Caco-2 (cell line): ENCODE results near the gene PPRC1. TPM values are rescaled to one million over a fixed set of nuclear protein-coding genes. Genes with fewer than 3 reads are reported as not detected.

Experiments
- BruUV-seq: library from RNA; stranded (reverse); fragments of 400-500 nt; replicated peaks from 2 replicates; lab custom pipeline; 2021; lab: Mats Ljungman, UMichigan
- CTCF ChIA-PET: fragments of 300-600 bp; sonication (Branson Sonifier 250); formaldehyde crosslinking; loops from one replicate; lab custom pipeline; 2022; ENCODE audit warnings: antibody characterized with exemption; lab: Charles Lee
- POLR2A ChIA-PET: fragments of 300-600 bp; sonication (Branson Sonifier 250); formaldehyde crosslinking; loops from one replicate; lab custom pipeline; 2022; ENCODE audit warnings: antibody characterized with exemption; lab: Charles Lee
- DNase-seq, 2 experiments: peaks; one replicate each; pipeline versions ENCODE4 v3.0.0 to v3.0.0-alpha.2; 2020 to 2022
- H3K27me3 ChIP-seq: replicated peaks from 2 replicates; pipeline ENCODE4 v1.6.0; 2011; ENCODE audit warnings: low read length; ENCODE audit not compliant: control insufficient read depth, insufficient read depth
- H3K36me3 ChIP-seq: 2 replicates; pipeline ENCODE4 v1.5.1; 2011; ENCODE audit warnings: low read length; ENCODE audit not compliant: control insufficient read depth, insufficient read depth
- H3K4me1 ChIP-seq: fragments of 250-450 bp; sonication (Bioruptor Pico); 2 replicates; pipeline ENCODE4 v1.5.1; 2020; ENCODE audit warnings: mild to moderate bottlenecking
- H3K4me3 ChIP-seq: 2 replicates; pipeline ENCODE4 v1.5.1; 2011; ENCODE audit warnings: low read depth, mild to moderate bottlenecking, control low read depth, low read length
- H3K9me3 ChIP-seq: fragments of 250-450 bp; sonication (Bioruptor Pico); 2 replicates; pipeline ENCODE4 v1.5.1; 2020; ENCODE audit warnings: mild to moderate bottlenecking, moderate library complexity
- H3K27ac Mint-ChIP-seq: one replicate; pipeline ENCODE4 v1.8.0; 2022; ENCODE audit warnings: mixed read lengths; ENCODE audit not compliant: unreplicated experiment
- H3K27me3 Mint-ChIP-seq: one replicate; pipeline ENCODE4 v1.8.0; 2022; ENCODE audit warnings: mixed read lengths; ENCODE audit not compliant: insufficient read depth, unreplicated experiment
- H3K36me3 Mint-ChIP-seq: one replicate; pipeline ENCODE4 v1.8.0; 2022; ENCODE audit warnings: mild to moderate bottlenecking, mixed read lengths; ENCODE audit not compliant: insufficient read depth, unreplicated experiment
- H3K4me1 Mint-ChIP-seq: one replicate; pipeline ENCODE4 v1.8.0; 2022; ENCODE audit warnings: low read depth, mixed read lengths; ENCODE audit not compliant: unreplicated experiment
- H3K4me3 Mint-ChIP-seq: one replicate; pipeline ENCODE4 v1.8.0; 2022; ENCODE audit warnings: mild to moderate bottlenecking, moderate library complexity, mixed read lengths; ENCODE audit not compliant: unreplicated experiment
- H3K9me3 Mint-ChIP-seq: one replicate; pipeline ENCODE4 v1.8.0; 2022; ENCODE audit warnings: mixed read lengths; ENCODE audit not compliant: unreplicated experiment
- CTCF ChIP-seq, 2 experiments: fragments of 200-600 bp in 1 of 2; IDR thresholded peaks; 1 replicate in 1 of 2; 2 replicates in 1 of 2; pipeline versions ENCODE4 v1.5.1 to v1.8.0; 2011 to 2022; ENCODE audit warnings: antibody characterized with exemption in 1 of 2, control low read depth in 1 of 2, inconsistent platforms in 1 of 2, low read depth in 1 of 2, low read length in 1 of 2, mild to moderate bottlenecking in 1 of 2, moderate library complexity in 1 of 2; ENCODE audit not compliant: insufficient read depth in 1 of 2, severe bottlenecking in 1 of 2, unreplicated experiment in 1 of 2
- intact Hi-C: fragments of 100-400 bp; cut with micrococcal nuclease; formaldehyde crosslinking; loops from one replicate; pipeline ENCODE4 v1.10.0; 2022; ENCODE audit not compliant: unreplicated experiment
- total RNA-seq: library from RNA; stranded (reverse); gene quantifications from 2 replicates; pipeline ENCODE4 v1.2.3, GENCODE V29; 2022

PPRC1 gene
- total RNA-seq, 1 experiment from 2014 or later = 66.6 TPM

GRCh38 chr10:102140913-102141540, 8.2 kb downstream of the PPRC1 start:
- Mint-ChIP-seq H3K9me3 (no peaks in the 10 kb centered on the region), H3K4me1 (peaks cover 5% of the 10 kb centered on the region), H3K27ac (no peak overlapping the region), H3K4me3 (no peak overlapping the region), H3K27me3 (no peaks in the 10 kb centered on the region), H3K36me3 (peaks cover 88% of the 10 kb centered on the region)
- H3K36me3 ChIP-seq = peaks cover 13% of the 10 kb centered on the region
- no peaks in the 10 kb centered on the region for H3K27me3 ChIP-seq
- no peaks in the 10 kb centered on the region for H3K4me1 ChIP-seq
- no TSS peak for BruUV-seq
- no peaks in the 10 kb centered on the region for H3K9me3 ChIP-seq
- intact Hi-C loops = no loop called here
- no peak for DNase-seq
- ChIA-PET CTCF (no interaction called here), POLR2A (no interaction called here)
- TF ChIP-seq CTCF (IDR thresholded peaks at IDR 0.05; ENCODE audit: insufficient read depth in 1 of 2, low read depth in 1 of 2, low read length in 1 of 2, severe bottlenecking in 1 of 2, unreplicated experiment in 1 of 2) = no peak
- no peak overlapping the region for H3K4me3 ChIP-seq

GRCh38 chr10:102141583-102142107, 8.8 kb downstream of the PPRC1 start:
- Histone ChIP-seq H3K36me3 (peaks cover 17% of the 10 kb centered on the region), H3K4me3 (no peak overlapping the region), H3K9me3 (no peaks in the 10 kb centered on the region), H3K27me3 (no peaks in the 10 kb centered on the region), H3K4me1 (no peaks in the 10 kb centered on the region)
- intact Hi-C loops = no loop called here
- DNase-seq = no peak
- H3K4me3 Mint-ChIP-seq = no peak overlapping the region
- H3K27ac Mint-ChIP-seq = no peak overlapping the region
- no peaks in the 10 kb centered on the region for H3K27me3 Mint-ChIP-seq
- ChIA-PET POLR2A (no interaction called here), CTCF (no interaction called here)
- H3K4me1 Mint-ChIP-seq = peaks cover 10% of the 10 kb centered on the region
- no peaks in the 10 kb centered on the region for H3K9me3 Mint-ChIP-seq
- no TSS peak for BruUV-seq
- H3K36me3 Mint-ChIP-seq = peaks cover 89% of the 10 kb centered on the region
- no peak for TF ChIP-seq CTCF (IDR thresholded peaks at IDR 0.05; ENCODE audit: insufficient read depth in 1 of 2, low read depth in 1 of 2, low read length in 1 of 2, severe bottlenecking in 1 of 2, unreplicated experiment in 1 of 2)

- no peak for TF ChIP-seq CTCF (IDR thresholded peaks at IDR 0.05; ENCODE audit: insufficient read depth in 1 of 2, low read depth in 1 of 2, low read length in 1 of 2, severe bottlenecking in 1 of 2, unreplicated experiment in 1 of 2)
- POLR2A ChIA-PET = no interaction called here
- Histone ChIP-seq H3K27me3 (no peaks in the 10 kb centered on the region), H3K4me3 (no peak overlapping the region), H3K4me1 (peaks cover 26% of the 10 kb centered on the region), H3K9me3 (no peaks in the 10 kb centered on the region), H3K36me3 (peaks cover 15% of the 10 kb centered on the region)
- Mint-ChIP-seq H3K4me1 (peaks cover 33% of the 10 kb centered on the region), H3K36me3 (peaks cover 95% of the 10 kb centered on the region), H3K27ac (no peak overlapping the region), H3K27me3 (no peaks in the 10 kb centered on the region), H3K9me3 (no peaks in the 10 kb centered on the region), H3K4me3 (no peak overlapping the region)
- no TSS peak for BruUV-seq
- DNase-seq = no peak
- intact Hi-C loops = no loop called here
- CTCF ChIA-PET = no interaction called here
Observed at GRCh38 chr10:102146971-102147428, 14.2 kb downstream of the PPRC1 start.
